Stimulated activated CD4-positive, alpha-beta T cell treated with anti-CD3 and anti-CD28 coated beads, Interleukin-15, amount 100 ng/mL, for 48 hours (primary cell): ENCODE measurements around the gene SLC37A2.

Source experiments
- DNase-seq, 2 donors: peaks; one replicate each; pipeline ENCODE4 v3.0.0-alpha.2; 2020; ENCODE audit warnings: low read depth in 2 of 2

Gene SLC37A2

DNA sequence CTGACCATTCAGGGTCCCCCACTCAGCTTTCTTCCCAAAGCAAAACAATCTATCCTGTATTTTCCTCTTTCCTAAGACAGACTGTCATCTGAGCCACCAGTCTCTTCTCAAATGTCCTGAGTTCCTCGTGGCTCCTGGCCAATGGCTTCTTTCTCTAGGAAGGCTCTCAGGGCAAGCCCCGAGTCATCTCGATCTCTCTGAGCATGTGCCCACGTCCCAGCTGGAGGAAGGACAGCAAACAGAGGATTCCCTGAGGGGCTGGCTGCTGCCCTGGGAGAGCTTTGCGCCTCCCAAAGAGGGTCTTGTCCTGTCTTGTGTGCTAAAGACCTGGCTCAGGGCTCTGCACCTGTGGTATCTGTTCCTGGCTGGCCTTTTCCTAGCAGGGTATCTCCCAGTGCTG lies 8.3 kb downstream of the SLC37A2 start:
- no peak for DNase-seq

DNA sequence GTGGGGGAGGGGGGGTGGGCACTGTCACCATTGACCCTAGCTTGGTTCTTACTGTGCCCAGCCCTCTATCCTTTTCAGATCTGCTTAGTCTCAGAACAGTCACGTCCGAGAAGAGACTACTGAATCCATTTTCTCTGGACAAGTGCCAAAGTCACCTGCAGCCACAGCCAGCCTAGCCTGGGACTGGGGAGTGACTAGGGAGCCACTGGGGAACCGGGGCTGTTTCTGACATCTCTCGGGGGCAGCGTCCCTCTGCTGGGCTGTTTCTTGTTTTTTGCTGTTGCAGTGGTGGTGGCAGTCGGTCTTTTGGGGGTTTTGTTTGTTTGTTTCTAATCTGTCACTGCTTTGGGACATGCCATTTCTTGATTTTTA lies 8.7 kb downstream of the SLC37A2 start:
- no peak for DNase-seq

DNA sequence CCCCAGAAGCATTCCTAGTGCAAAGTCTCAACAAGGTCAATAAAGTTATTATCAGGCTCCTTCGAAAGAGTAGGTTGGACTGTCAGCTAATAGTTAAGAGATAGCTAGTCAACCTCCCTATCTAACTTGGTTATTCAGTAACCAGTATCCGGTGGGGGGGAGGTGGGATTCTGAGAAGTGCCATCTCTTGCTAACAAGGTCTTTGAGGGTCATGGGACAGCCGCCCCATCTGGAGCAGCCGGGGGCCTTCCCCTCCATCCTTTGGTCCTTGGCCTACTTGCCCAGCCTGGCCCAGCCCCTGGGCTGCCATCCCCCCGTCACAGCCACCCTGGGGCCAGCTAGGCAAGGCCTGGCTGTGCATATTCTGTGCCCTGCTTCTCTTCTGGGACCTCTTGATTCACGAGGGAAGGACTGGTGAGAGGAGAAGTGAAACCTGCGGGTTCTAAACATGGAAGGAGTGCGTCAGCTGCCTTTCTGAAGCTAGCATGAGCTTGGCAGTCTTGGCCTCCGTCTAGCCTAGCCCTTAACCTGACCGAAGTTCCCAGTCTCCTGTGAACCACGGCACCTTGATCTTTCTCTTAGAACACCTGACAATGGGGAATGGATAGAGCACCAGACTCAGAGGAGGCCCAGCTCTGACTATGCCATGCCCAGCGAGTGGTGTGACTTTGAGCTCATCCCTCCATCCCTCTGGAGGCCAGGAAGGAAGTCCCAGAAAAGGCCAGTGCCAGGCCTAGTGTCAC lies 9.3 kb downstream of the SLC37A2 start:
- DNase-seq = no peak

DNA sequence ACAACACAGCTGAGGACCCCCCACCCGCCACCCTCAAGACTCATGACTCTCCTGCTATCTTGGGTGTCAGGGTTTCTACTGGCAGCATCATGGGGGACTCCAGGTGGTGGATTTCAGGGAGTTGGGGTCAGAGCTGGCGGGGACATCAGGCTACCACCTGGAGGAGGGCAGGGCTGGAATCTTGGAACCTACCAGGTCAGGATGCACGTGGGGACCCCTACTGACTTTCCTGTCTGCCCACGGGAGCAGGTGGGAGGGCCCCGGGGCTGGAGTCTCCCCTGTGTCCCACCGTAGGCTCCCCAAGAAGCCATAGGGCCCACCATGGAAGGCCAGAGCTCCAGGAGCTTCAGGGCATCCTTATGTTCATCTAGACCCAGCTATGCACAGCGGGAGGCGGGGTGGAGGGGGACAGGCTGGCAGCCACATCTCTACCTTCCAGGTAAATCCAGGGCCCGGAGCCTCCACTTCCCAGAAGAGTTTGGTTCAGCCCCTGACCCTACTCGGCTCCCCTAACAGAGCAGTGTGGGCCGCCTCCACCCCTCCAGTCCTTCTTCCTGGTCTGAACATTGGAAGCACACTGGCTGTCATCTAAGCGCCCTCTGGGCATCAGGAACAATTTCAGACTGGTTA lies 10.0 kb downstream of the SLC37A2 start:
- DNase-seq = no peak

DNA sequence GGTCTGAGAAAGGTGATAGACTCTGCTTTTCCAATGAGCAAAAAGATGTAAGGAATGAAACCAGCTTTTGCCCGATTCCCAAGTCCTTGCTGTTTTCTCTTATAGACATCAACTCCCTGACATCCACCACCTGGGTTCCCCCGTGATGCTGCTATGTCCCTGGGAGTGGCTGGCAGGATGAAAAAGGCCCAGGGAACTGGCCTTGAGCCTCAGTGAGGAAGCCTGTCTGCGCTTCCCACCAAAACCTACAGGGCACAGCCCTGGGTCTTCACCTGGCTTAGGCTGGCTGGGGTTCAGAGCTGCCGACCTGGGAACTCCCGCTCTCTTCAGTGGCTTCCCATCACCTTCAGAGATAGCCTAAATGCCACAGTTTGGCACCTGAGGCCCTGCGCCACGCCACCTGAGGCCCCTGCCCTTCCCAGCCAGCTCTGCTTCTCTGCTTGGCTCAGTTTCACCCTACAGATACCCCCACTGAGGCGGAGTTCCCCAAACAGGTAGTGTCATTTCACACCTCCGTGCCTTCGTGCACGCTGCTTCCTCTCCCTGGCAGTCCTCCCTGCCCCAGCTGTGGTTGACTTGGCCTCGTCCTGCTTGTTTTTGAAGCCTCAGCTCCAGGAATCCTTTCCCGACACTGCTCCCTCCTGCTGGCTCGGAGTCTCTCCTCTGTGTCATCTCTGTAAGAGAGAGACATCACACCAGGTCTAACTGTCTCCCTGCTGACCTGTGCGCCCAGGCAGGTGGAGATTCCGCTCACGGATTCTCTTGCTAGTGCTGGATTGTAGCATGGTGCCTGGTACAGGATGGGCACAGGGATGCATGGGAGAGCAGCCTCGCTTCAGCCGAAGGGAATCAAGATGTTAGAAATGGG lies 10.7 kb downstream of the SLC37A2 start:
- DNase-seq = no peak

DNA sequence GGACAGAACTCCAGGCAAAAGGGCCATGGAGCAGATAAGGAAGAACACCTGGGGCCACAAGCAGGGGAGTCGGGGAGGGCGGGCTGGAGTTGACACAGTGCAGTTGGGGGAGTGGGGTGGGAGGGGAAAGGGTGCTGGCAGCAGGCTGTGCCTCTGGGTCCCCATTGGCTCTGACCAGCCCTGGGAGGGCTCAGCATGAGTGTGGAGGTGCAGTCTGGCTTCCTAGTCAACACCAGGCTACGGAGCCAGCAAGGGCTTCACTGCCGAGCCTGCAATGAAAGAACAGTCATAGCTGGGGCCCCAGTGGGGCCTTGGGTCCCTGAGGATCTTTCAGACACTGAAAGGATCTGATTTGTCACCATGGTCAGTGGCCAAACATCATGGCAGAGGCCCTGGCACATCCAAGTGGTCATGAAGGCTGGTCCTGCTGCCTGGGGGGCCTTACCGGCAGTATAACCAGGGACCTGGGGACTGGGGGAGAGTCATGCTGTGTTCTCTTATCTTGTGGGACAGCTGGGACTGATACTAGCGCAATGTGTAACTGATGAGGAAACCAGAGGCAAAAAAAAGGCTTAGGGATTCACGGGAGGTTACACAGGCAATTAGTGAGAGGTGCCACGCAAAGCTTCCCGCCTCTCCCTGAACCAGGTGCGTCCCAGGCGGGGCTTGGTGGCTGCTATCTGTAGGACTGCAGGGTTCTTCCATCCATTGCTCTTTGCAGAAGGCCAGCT lies 11.6 kb downstream of the SLC37A2 start:
- no peak for DNase-seq

DNA sequence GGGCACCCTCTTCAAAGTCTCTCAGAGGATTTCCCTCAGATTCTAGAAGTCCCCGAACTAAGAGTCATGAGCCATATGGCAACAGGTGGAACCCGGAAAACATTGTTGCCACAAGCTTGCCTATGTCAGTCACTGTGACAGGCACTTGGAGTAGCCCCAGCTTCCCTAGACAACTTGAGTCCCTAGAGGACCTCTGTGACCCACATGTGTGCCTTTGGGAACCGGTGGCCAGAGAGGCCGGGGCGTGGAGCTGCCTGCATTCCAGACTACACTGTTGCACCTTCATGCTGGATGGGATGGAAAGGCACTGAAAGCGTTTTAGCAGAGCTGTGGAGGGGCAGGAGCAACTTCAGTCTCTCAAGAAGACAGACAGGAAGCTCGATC lies 12.1 kb downstream of the SLC37A2 start:
- DNase-seq = no peak

DNA sequence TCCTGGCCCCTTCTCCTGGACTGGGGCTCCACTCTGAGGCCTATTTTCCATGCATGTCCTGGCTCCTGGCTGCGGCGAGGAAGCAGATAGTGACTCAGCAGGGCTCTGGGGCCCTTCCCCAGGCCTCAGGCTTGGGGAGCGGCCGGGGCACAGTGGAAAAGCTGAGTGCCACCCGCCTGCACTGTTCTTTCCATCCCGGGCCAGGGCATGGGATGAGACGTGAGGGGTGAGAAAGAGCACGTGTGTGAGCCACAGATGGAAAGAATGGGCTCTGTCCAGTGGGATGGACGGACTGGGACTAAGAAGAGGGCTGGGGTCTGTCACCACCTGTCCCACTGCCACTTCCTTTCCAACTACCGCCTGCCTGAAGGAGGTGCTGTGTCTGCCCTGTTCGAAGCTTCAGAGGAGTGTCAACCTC lies 12.8 kb downstream of the SLC37A2 start:
- no peak for DNase-seq

DNA sequence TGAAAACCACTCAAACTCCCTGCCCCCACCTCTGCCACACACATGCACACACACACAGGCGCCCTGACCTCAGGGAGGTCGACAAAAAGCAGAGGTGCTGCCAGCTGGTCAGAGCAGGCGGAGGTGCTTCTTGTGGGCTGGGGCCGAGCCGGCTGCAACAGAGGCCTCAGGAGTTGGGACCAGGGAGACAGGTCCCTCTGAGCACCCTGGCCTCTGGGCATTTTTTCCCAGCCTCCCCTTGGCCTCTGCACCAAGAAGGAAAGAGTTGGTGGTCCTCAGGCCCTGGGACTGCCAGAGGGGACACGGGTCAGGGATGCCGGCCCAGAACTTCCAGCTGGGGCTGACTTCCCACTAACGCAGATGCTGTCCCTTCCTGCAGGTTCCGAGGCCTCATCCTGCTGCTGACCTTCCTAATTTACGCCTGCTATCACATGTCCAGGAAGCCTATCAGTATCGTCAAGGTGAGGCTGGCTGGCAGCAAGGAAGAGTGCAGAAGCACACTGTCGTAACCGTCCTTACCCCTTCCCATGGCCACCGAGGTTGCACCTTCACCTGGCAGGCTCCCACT lies 13.4 kb downstream of the SLC37A2 start:
- no peak for DNase-seq

DNA sequence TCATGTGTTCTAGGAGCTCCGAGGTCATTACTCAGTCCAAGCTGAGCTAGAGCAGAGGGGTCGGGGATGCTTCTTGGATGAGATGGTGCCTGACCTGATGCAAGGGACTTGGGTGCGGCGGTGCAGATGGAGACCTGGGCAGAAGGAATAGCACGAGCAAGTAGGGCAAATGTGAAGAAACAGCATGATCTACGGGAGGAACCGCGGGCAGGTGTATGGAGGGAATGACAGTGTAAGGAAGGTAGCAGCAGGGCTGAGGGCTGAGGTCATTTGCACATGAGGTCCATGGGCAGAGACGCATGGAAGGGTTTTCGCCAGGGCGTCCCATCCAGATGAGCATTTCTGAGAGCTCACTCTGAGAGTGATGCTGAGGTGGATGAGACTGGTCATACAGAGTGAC lies 14.9 kb downstream of the SLC37A2 start:
- DNase-seq = no peak

DNA sequence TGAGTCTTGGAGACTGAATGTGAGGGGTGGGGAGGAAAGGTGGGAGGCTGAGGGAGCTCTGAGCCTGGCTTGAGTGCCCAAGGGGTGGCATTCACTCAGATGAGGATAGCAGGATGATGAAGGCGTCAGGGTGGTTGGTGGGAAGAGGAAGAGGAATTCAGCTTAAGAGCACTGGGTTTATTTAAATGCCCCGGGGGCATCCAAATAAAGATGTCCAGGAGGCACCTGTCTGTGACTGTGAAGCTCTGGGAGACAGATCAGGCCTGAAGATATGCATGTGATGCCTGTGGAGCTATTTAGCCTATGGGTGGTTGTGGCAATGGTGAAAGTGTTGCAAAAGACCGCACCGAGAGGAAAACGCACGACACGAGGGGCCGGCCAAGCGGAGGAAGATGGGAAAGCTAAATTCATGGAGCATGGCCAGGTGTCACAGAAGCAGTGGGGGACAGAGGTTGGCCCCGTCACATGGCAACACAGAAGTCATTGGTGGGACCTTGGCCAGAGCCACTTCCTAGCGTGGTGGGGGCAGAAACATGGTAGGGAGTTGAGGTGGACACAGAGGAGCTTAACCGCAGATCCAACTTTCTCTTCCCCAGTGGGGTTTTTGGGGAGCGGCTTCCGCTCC lies 15.5 kb downstream of the SLC37A2 start:
- no peak for DNase-seq

DNA sequence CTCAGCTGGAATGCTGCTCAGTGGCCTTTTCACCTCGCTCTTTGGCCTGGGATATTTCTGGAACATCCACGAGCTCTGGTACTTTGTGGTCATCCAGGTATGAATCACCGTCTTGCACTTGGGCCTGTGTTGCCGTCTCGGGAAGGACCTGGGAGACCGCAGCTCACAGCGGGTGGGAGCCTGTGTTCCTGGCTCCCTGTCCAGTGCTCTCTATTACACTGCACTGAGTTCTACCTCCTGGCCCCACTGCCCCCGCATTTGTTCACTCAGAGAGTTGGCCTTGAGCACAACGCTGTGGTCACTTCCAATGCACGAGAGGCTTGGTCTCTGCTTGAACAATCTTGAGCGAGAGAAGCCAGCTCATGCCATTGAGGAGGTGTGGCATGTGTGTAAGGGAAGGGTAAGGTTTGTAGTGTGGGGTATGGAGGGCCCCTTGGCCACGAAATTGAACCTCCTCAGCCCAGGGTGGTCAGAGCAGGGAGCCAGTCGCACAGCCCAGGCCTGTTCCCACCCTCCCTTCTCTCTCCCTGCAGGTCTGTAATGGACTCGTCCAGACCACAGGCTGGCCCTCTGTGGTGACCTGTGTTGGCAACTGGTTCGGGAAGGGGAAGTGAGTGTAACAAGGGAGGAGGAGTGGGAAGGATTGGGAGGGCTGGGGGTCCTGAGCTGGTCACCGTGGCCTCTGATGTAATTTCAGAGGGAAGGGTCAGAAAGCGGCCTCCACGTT lies 16.2 kb downstream of the SLC37A2 start:
- DNase-seq = no peak

DNA sequence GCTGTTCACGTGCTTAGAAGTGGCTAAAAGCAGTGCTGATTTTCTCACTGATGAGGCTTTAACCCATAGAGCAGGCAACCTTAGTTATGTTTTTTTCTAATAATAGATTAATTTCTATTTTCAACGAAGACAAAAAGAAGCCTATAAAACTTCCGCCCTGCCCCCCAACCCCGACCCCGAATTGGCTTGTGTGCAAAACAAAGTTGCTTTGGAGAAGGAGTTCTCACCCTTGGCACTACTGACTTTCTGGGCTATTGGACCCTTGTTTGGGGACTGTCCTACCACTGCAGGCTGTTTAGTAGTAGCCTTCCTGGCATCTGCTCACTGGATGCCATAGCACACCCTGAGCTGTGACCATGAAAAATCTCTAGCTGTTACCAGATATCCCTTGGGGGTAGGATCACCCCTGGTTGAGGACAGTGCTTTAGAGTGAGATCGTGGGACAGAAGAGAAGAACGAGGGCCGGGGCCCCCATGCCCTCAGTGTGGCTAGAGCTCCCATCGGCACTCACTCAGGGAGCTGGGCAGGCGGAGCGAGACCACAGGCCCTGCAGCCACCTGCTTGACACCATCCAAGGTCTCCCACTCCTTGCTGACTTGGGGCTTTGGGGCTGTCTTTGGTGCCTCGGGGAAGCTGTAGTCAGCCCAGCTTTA lies 16.9 kb downstream of the SLC37A2 start:
- DNase-seq = no peak

DNA sequence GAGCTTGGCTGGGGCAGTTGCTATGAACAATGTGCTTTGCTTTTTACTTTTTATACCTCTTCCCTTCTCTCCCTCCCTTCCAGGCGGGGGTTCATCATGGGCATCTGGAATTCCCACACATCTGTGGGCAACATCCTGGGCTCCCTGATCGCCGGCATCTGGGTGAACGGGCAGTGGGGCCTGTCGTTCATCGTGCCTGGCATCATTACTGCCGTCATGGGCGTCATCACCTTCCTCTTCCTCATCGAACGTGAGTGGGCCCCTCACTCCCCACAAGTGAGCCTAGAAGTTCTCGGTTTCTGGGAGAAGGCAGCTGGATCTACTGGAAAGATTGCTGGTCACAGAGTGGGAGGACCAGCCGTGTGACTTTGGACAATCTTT lies 17.4 kb downstream of the SLC37A2 start:
- DNase-seq = no peak

DNA sequence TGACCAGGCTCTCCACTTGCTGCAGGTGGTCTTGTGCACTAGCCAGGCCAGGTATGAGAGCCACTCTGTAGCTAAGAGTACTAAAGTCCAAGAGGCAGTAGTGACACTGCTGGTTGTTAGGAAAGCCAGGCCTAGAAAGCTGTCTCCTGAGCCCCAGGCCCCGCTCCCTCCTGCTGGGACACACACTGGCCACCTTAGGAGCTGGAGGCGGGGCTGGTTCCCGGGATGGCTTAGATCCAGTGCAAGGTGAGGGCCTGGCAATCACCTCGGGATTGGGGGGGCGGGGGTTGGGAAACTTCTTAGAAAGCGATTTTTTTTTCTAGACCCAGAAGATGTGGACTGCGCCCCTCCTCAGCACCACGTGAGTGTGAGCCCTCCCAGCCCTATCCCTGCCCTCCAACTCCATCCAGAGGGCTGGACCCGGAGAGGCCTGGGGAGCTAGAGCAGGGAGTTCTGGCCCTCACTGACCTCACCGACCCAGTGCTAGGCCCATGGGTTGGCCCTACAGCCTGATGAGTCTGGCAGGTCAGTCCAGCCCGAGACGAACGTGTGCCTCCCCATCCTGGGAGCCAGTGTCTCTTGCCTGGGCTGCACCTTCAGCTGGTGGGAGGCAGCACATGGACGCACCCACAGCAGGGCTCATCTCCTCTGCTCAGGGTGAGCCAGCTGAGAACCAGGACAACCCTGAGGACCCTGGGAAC lies 18.1 kb downstream of the SLC37A2 start:
- no peak for DNase-seq

DNA sequence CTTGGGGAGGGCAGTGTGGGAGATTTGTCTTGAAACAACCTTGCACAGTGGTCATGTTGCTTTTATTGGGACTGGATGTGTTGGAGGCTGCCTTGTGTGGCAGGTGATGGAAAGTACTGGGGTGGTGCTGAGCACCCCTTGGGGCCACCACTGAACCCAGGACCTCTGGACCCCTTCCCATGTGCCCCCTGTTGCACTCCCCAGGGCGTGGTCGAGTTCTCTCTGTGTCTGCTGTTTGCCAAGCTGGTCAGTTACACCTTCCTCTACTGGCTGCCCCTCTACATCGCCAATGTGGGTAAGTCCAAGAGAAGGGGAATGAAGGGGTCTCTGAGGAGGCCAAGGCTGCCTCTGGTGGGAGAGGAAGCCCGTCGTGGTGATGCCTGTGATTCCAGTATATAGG lies 18.9 kb downstream of the SLC37A2 start:
- no peak for DNase-seq

DNA sequence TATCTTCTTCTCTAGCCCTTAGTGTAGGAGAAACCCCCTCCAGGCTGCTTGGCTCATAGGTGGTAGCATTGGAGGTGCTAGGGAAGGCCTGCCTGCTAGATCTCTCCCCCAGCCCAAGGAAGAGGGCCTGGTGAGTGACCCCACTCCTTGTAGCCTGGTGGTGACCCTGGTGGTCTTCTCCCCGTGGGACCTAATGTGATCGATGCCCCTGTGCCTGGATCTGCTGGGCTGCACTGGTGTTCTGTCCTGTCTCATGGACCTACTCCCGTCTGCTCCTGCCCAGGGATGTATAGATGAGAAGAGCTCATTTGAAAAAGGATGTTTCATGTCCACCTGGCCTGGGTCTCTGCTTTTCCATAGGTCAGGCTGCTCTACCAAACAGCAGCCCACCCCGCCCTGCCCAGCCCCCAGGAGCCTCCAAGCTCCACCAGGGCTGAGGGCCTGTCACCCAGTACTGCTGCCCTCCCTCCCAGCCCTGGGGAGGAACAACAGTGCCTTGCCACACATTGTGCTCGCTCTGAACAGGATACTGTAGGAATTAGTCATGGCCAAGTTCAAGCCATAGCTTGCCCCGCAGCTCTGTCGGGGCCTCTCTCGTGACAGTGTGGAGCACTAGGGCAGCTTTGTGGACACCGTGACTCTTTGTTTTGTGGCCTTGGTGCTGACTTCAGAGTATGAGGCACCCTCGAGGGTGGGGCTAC lies 19.7 kb downstream of the SLC37A2 start:
- no peak for DNase-seq

DNA sequence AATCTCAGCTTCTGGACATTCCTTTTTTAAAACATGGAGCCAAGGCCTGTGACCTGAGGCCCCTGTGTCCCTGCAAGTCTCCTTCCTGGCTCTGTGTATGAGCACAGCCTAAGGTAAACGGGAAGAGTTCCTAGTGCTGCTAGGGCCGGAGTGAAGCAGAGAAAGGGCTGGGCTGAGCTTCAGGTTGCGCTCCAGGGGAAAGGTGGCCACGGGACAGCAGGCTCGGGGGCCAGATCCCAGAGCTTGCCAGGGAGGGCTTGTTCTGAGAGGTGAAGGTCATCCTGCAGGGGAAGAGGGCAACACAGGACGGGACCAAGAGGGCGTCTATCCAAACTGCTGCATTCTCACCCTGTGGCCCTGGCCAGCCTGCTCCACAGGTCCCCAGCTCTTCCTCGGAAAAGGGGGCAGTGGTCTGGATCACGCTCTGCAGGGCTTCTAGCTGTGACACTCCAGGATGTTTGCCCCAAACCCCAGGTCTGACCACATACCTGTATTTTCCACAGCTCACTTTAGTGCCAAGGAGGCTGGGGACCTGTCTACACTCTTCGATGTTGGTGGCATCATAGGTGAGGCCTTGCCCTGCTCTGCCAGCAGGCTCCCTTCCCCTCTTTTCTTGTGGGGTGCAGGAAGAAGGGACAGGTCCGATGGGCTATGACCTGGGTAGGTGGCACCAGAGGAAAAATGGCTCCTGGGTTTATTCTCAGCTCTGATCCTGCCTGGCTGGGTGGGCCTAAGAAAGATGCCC lies 20.4 kb downstream of the SLC37A2 start:
- DNase-seq = no peak
